OCI-LY7 (cell line): Measurements from ENCODE around the gene CRYGN. TPM values are rescaled to one million over a fixed set of nuclear protein-coding genes. Genes with fewer than 3 reads are reported as not detected.
A peak's percentile ranks its signal among the peaks of the same experiment; 100 is the strongest.

Experiments
- BruUV-seq: library from RNA; stranded (reverse); fragments of 400-500 nt; replicated peaks from 2 replicates; lab custom pipeline; 2021; lab: Mats Ljungman, UMichigan
- CTCF ChIA-PET: fragments of 300-600 bp; sonication (Branson Sonifier 250); formaldehyde crosslinking; loops from one replicate; lab custom pipeline; 2022; ENCODE audit warnings: antibody characterized with exemption; ENCODE audit not compliant: unreplicated experiment; lab: Charles Lee
- POLR2A ChIA-PET: fragments of 300-600 bp; sonication (Branson Sonifier 250); formaldehyde crosslinking; loops from one replicate; lab custom pipeline; 2022; ENCODE audit warnings: antibody characterized with exemption; lab: Charles Lee
- DNase-seq: peaks from one replicate; pipeline ENCODE4 v3.0.0-alpha.2; 2015; ENCODE audit warnings: low spot score
- H2AFZ ChIP-seq: fragments of 200-600 bp; sonication (generic), shearing (Covaris generic); 2 replicates; pipeline ENCODE4 v1.6.1; 2014; ENCODE audit warnings: mild to moderate bottlenecking, antibody characterized with exemption, low read length, moderate library complexity
- H3K27ac ChIP-seq: fragments of 200-600 bp; sonication (generic); 2 replicates; pipeline ENCODE4 v1.5.1; 2014; ENCODE audit warnings: mixed run types, low read depth, mild to moderate bottlenecking, moderate library complexity, low read length, inconsistent platforms; ENCODE audit not compliant: poor library complexity, severe bottlenecking
- H3K36me3 ChIP-seq: fragments of 200-600 bp; sonication (generic); 2 replicates; pipeline ENCODE4 v1.6.1; 2014; ENCODE audit warnings: mild to moderate bottlenecking, antibody characterized with exemption, low read length, moderate library complexity, mixed read lengths; ENCODE audit not compliant: insufficient read depth
- H3K4me1 ChIP-seq: fragments of 200-600 bp; sonication (generic); 2 replicates; pipeline ENCODE4 v1.5.1; 2014; ENCODE audit warnings: mild to moderate bottlenecking, low read length; ENCODE audit not compliant: insufficient read depth, poor library complexity, severe bottlenecking
- H3K4me2 ChIP-seq: fragments of 200-600 bp; sonication (generic); 2 replicates; pipeline ENCODE4 v1.6.1; 2014; ENCODE audit warnings: mild to moderate bottlenecking, low read length
- H3K4me3 ChIP-seq: fragments of 200-600 bp; sonication (generic); 2 replicates; pipeline ENCODE4 v1.5.1; 2014; ENCODE audit warnings: mild to moderate bottlenecking, low read depth, low read length; ENCODE audit not compliant: poor library complexity, severe bottlenecking
- H3K79me2 ChIP-seq: fragments of 200-600 bp; sonication (generic); 2 replicates; pipeline ENCODE4 v1.6.1; 2016; ENCODE audit warnings: low read depth, mild to moderate bottlenecking, low read length, moderate library complexity, mixed read lengths; ENCODE audit not compliant: insufficient read depth
- H3K9me2 ChIP-seq: fragments of 200-600 bp; sonication (generic); 2 replicates; pipeline ENCODE4 v1.6.1; 2016; ENCODE audit warnings: mild to moderate bottlenecking, low read length, mixed read lengths; ENCODE audit not compliant: insufficient read depth
- H3K9me3 ChIP-seq: fragments of 200-600 bp; sonication (generic); 2 replicates; pipeline ENCODE4 v1.6.1; 2014; ENCODE audit warnings: mild to moderate bottlenecking, mixed run types, low read length, mixed read lengths
- H4K20me1 ChIP-seq: fragments of 200-600 bp; sonication (generic); 2 replicates; pipeline ENCODE4 v1.6.1; 2014; ENCODE audit warnings: mild to moderate bottlenecking, antibody characterized with exemption, low read length, moderate library complexity, mixed read lengths; ENCODE audit not compliant: insufficient read depth
- EZH2phosphoT487 ChIP-seq: fragments of 200-600 bp; sonication (generic); IDR thresholded peaks from 2 replicates; pipeline ENCODE4 v1.6.1; 2018; ENCODE audit warnings: low read depth, borderline replicate concordance, mild to moderate bottlenecking, mixed run types, antibody characterized with exemption, low read length, moderate library complexity, mixed read lengths
- intact Hi-C: fragments of 100-400 bp; cut with micrococcal nuclease; formaldehyde crosslinking; loops from one replicate; pipeline ENCODE4 v1.10.0; 2022; ENCODE audit not compliant: unreplicated experiment
- total RNA-seq, 2 experiments: library from RNA; depleted of rRNA in 1 of 2; stranded (reverse); fragments of >200 nt in 1 of 2; shearing (Covaris generic) in 1 of 2; gene quantifications; 2 replicates each; pipeline ENCODE4 v1.2.3, GENCODE V29; 2014 to 2022
- TF ChIP-seq, protein P1 (sequence below): fragments of 200-600 bp; sonication (generic); conservative IDR thresholded peaks from 2 replicates; pipeline ENCODE4 v1.5.1; 2014; ENCODE audit warnings: mild to moderate bottlenecking, antibody characterized with exemption, low read length, moderate library complexity, mixed read lengths

CRYGN gene
- total RNA-seq, 2 experiments from 2014 or later = 0.09 TPM; not detected in 1

DNA sequence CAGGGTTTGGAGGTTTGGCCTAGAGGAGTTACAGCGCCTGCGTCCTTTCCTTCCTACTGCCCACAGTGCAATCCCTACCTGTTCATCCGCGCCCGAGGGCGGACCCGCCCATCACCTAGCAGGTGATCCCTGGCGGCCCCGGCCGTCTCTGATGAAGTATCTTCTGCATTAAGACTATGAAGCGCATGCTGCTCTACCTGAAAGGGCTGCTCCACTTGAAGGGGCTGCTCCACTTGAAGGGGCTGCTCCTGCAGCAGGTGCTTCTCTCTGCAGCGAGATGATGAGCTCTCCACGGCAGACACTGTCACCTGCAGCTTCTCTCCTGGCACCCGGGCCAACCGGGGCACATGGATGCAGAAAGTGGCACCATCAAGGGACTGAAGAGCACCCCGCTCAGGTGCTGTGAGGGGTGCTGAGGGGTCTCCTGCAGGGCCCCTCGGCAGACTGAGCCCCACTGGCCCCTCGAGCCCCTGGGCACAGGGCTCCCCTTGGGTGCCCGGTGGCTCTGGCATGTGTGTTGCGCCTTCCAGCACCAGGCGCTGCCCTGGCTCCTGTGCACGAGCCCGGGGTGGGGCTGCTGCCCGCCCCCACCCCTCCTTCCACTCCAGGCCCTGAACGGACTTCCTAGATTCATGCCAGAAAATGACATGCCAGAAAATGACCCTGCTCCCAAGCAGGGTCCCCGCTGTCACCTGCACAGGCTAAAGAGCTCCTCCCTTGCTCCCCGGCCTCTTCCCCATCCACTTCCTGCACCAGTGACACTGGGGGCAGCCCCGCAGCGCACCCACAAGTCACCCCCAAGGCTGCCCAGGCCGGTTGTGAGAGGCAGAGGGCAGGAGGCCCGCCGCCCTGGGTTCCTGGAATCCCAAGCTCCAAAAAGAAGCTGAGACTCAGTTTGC, 59.5 kb downstream of the CRYGN start:
- ChIA-PET CTCF (interaction anchor here (0.6 kb wide), 1 partner anchor 16 kb away, joined by 3 read pairs; no protein-coding TSS in a partner anchor), POLR2A (interaction anchor here (0.5 to 0.6 kb wide), 2 partner anchors 10 to 1274 kb away, joined by 3 read pairs; no protein-coding TSS in a partner anchor)
- Histone ChIP-seq H3K27ac (no peak overlapping the region), H3K4me2 (peak overlapping the region; percentile 62), H3K36me3 (no peaks in the 10 kb centered on the region), H3K79me2 (no peaks in the 10 kb centered on the region), H3K9me2 (no peaks in the 10 kb centered on the region), H3K4me1 (peaks cover 17% of the 10 kb centered on the region), H2AFZ (peak overlapping the region; percentile 34), H3K4me3 (peak overlapping the region; percentile 46), H3K9me3 (no peaks in the 10 kb centered on the region), H4K20me1 (no peaks in the 10 kb centered on the region)
- DNase-seq = no peak
- BruUV-seq = no TSS peak
- no peak for TF ChIP-seq EZH2phosphoT487
- TF ChIP-seq, protein P1, sequence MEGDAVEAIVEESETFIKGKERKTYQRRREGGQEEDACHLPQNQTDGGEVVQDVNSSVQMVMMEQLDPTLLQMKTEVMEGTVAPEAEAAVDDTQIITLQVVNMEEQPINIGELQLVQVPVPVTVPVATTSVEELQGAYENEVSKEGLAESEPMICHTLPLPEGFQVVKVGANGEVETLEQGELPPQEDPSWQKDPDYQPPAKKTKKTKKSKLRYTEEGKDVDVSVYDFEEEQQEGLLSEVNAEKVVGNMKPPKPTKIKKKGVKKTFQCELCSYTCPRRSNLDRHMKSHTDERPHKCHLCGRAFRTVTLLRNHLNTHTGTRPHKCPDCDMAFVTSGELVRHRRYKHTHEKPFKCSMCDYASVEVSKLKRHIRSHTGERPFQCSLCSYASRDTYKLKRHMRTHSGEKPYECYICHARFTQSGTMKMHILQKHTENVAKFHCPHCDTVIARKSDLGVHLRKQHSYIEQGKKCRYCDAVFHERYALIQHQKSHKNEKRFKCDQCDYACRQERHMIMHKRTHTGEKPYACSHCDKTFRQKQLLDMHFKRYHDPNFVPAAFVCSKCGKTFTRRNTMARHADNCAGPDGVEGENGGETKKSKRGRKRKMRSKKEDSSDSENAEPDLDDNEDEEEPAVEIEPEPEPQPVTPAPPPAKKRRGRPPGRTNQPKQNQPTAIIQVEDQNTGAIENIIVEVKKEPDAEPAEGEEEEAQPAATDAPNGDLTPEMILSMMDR = no peak
- intact Hi-C loops = no loop called here

GRCh38 chr7:151379534-151380198, 60.3 kb downstream of the CRYGN start:
- Histone ChIP-seq H3K27ac (no peak overlapping the region), H3K4me1 (peaks cover 17% of the 10 kb centered on the region), H3K4me2 (no peak overlapping the region), H3K36me3 (no peaks in the 10 kb centered on the region), H2AFZ (no peak overlapping the region), H3K9me3 (no peaks in the 10 kb centered on the region), H3K9me2 (no peaks in the 10 kb centered on the region), H3K4me3 (no peak overlapping the region), H3K79me2 (no peaks in the 10 kb centered on the region), H4K20me1 (no peaks in the 10 kb centered on the region)
- no peak for DNase-seq
- no TSS peak for BruUV-seq
- ChIA-PET POLR2A (interaction anchor here (0.6 kb wide), 1 partner anchor 11 kb away, joined by 3 read pairs; no protein-coding TSS in a partner anchor), CTCF (no interaction called here)
- TF ChIP-seq EZH2phosphoT487 = no peak
- TF ChIP-seq, protein P1 = no peak
- intact Hi-C loops = no loop called here
